ENCODE measurements around the gene CBFA2T2. TPM values are rescaled to one million over a fixed set of nuclear protein-coding genes. Genes with fewer than 3 reads are reported as not detected.
A peak's percentile ranks its signal among the peaks of the same experiment; 100 is the strongest.

CBFA2T2 gene
- total and polyA plus RNA-seq, 10 of the 15 experiments (the other 5 are each of a cell fraction or from before 2014, with no cell fraction given), result 0.61 to 8.6 (median 5.5) TPM

DNA sequence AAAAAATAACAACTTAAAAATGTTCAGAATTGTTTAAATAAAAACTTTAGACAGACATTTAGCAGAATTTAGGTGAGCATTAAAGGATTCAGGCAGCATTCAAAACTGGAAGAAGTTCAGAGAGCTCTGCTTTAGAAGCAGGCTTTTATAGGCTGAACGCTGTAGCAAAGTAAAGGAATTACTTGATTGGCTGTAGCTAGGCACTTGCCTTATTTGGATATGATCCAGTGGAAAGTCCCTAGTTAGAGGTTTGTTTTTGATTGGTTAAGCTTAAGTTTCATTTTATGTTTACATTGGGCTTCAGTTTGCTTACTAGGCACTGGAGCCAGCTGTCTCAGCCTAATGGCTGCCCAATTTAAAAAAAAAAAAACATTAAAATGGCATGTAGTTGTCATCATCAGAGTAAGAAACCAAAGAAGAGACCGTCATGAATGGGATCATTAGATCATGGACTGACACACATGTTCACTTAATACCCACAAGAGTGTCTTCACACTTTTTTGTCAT lies 65.1 kb downstream of the CBFA2T2 start (continued):
- TF ChIP-seq ZNF687 (IDR thresholded peaks at IDR 0.05), result no peak
- TF ChIP-seq TAF1 (IDR thresholded peaks at IDR 0.05; ENCODE audit: borderline replicate concordance, low read depth, low read length), result no peak
- TF ChIP-seq CHD4 (IDR thresholded peaks at IDR 0.05), result no peak
- TF ChIP-seq ZBTB40 (IDR thresholded peaks at IDR 0.05; ENCODE audit: borderline replicate concordance), result no peak
- TF ChIP-seq ZNF217 (IDR thresholded peaks at IDR 0.05), result no peak; the same call in 1 of the 2 replicates
- no peak for TF ChIP-seq BCL3 (IDR thresholded peaks at IDR 0.05; ENCODE audit: borderline replicate concordance, insufficient read depth, low read depth, low read length, poor library complexity, severe bottlenecking)
- no peak for TF ChIP-seq REST (IDR thresholded peaks at IDR 0.05; ENCODE audit: low read depth, low read length)
- no peak for TF ChIP-seq ZNF24 (IDR thresholded peaks at IDR 0.05)
- no peak for TF ChIP-seq PAX5 (IDR thresholded peaks at IDR 0.05; ENCODE audit: borderline replicate concordance, low read depth, low read length)
- TF ChIP-seq CHD1 (IDR thresholded peaks at IDR 0.05; ENCODE audit: low read depth, low read length), result no peak
- TF ChIP-seq YY1 (IDR thresholded peaks at IDR 0.05; ENCODE audit: low read depth, low read length), result peak; percentile 91
- TF ChIP-seq STAT3 (IDR thresholded peaks at IDR 0.05; ENCODE audit: low read depth, low read length), result no peak
- TF ChIP-seq SMAD5 (IDR thresholded peaks at IDR 0.05; ENCODE audit: low read depth), result no peak
- no peak for TF ChIP-seq SP1 (IDR thresholded peaks at IDR 0.05; ENCODE audit: low read depth, low read length)
- TF ChIP-seq RAD51 (IDR thresholded peaks at IDR 0.05), result 0 out of 2 replicates have a peak, but pooled peaks have one; percentile 3
- TF ChIP-seq JUNB (IDR thresholded peaks at IDR 0.05), result no peak
- TF ChIP-seq USF1 (IDR thresholded peaks at IDR 0.05; ENCODE audit: borderline replicate concordance, extremely low read length, insufficient read depth, low read depth, low read length), result no peak
